C4-2B (cell line): ENCODE results near the gene CTF1.

Source experiments
- H3K27ac ChIP-seq: fragments of 450-650 bp; 2 replicates; pipeline ENCODE4 v1.5.1; 2017
- ZFX ChIP-seq: fragments of 450-650 bp; IDR thresholded peaks from 2 replicates; pipeline ENCODE4 v1.6.1; 2017
- TF ChIP-seq, protein P1 (sequence below): fragments of 450-650 bp; conservative IDR thresholded peaks from 2 replicates; pipeline ENCODE4 v1.5.1; 2017; ENCODE audit warnings: mild to moderate bottlenecking

Gene CTF1

DNA sequence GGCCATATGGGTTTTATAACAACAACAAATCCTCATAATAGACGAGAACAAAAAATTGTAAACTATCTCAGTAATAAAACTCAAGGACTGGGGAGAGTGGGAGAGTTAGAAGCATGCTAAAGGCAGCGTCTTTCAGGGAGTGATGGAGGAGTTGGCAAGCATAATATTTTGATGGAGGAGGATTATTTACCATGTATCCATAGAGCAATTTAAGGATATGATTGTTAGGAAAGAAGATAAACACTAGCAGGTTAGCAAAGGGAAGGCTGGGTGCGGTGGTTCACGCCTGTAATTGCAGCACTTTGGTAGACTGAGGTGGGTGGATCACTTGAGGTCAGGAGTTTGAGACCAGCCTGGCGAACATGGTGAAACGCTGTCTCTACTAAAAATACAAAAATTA lies 30.4 kb upstream of the CTF1 start:
- no peak overlapping the region for H3K27ac ChIP-seq
- no peak for TF ChIP-seq ZFX
- TF ChIP-seq, protein P1, sequence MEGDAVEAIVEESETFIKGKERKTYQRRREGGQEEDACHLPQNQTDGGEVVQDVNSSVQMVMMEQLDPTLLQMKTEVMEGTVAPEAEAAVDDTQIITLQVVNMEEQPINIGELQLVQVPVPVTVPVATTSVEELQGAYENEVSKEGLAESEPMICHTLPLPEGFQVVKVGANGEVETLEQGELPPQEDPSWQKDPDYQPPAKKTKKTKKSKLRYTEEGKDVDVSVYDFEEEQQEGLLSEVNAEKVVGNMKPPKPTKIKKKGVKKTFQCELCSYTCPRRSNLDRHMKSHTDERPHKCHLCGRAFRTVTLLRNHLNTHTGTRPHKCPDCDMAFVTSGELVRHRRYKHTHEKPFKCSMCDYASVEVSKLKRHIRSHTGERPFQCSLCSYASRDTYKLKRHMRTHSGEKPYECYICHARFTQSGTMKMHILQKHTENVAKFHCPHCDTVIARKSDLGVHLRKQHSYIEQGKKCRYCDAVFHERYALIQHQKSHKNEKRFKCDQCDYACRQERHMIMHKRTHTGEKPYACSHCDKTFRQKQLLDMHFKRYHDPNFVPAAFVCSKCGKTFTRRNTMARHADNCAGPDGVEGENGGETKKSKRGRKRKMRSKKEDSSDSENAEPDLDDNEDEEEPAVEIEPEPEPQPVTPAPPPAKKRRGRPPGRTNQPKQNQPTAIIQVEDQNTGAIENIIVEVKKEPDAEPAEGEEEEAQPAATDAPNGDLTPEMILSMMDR: no peak

DNA sequence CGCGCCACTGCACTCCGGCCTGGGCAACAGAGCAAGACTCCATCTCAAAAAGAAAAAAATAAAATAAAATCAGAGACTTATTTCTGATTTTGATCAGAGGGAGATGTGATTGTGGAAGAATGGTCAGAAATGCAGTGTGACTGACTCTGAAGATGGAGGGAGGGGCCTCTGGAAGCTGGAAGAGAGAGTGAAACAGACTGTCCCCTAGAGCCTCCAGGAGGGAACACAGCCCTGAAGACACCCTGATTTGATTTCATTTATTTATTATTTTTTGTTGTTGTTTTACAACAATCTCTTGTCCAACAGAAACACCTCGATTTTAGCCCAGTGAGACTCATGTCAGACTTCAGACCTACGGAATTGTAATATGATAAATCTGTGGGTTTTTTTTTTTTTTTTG lies 28.7 kb upstream of the CTF1 start:
- no peak overlapping the region for H3K27ac ChIP-seq
- TF ChIP-seq, protein P1: no peak; the same call in 1 of the 2 replicates
- TF ChIP-seq ZFX: no peak

DNA sequence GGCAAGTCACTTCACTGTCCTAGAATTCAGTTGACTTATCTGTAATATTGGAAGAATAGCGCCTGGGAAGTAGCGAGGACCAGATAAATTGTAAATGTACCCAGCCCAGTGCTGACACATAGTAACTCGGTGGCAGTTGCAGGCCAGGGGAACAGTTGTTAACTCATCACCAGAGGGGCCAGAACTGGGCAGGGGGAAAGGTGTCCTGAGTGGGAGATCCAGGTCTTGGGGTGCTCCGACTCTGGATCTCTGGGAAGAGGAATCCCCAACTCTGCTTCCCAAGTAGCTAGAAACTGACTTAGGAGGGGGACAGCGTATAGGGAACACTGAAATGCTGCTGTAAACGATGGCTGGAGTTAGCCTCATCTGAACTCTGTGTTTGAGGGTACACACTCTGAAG lies 25.5 kb upstream of the CTF1 start:
- TF ChIP-seq, protein P1: no peak
- no peak for TF ChIP-seq ZFX
- no peak overlapping the region for H3K27ac ChIP-seq

DNA sequence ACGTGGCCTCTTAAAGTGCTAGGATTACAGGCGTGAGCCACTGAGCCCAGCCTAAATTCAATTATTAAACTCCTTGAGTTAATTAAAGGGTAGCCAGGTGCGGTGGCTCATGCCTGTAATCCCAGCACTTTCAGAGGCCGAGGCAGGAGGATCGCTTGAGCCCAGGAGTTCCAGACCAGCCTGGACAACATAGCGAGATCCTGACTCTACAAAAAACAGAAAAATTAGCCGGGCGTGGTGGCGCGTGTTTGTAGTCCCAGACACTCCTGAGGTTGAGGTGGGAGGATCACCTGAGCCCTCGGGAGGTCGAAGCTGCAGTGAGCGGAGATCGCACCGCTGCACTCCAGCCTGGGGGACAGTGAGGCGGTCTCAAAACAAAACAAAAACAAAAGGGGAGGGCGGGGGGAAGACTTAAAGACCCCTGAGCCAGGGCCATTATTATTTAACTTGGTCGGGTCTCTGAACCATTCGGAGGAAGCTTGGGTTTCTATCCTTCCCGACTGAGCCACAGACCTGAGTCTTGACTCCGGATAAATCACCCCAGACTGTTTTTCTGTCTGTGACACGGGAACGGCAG lies 22.1 kb upstream of the CTF1 start:
- no peak for TF ChIP-seq ZFX
- TF ChIP-seq, protein P1: no peak
- H3K27ac ChIP-seq: peak overlapping the region; percentile 95

DNA sequence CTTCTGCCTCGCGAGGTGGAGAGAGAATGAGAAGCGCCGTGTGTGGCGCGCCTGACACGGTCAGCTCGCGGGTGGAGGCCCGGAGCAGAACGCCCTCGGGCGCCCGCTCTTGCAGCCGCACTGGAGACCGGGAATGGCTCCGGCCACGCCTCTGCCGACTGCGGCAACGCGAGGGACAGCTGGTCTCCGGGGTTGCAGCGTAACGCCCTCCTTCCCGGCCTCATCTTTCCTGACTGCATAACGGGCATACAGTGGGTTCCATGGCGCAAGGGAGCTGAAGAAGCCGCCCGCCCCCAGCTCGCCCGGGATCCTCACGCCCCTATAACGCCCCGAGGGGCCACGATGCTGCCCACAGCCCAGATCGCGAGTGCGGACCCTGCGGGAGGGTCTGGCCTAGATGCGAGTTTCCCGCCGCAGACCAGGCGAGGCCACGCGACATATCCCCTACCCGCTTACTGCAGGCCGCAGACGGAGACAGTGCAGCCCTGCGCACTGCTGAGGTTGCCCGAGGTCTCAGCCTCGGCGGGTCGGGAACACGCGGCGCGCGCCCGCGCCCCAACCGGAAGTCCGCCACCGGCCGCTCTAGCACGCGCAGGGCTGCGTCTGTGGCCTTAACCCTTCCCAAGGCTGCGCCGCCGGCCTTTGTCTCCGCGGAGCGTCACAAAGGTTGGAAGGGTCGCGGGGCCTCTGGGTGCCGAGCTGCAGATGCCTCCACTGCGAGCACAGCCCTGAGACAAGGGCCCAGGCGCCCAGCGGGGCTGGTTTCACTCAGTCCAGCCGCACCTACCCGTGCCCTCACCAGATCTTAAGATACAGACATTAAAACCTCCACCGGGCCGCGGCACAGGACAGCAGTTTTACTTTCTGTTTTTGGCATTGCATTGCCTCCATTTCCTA lies 21.3 kb upstream of the CTF1 start:
- H3K27ac ChIP-seq: peak overlapping the region; percentile 95
- TF ChIP-seq ZFX: peak; percentile 89
- TF ChIP-seq, protein P1: no peak

DNA sequence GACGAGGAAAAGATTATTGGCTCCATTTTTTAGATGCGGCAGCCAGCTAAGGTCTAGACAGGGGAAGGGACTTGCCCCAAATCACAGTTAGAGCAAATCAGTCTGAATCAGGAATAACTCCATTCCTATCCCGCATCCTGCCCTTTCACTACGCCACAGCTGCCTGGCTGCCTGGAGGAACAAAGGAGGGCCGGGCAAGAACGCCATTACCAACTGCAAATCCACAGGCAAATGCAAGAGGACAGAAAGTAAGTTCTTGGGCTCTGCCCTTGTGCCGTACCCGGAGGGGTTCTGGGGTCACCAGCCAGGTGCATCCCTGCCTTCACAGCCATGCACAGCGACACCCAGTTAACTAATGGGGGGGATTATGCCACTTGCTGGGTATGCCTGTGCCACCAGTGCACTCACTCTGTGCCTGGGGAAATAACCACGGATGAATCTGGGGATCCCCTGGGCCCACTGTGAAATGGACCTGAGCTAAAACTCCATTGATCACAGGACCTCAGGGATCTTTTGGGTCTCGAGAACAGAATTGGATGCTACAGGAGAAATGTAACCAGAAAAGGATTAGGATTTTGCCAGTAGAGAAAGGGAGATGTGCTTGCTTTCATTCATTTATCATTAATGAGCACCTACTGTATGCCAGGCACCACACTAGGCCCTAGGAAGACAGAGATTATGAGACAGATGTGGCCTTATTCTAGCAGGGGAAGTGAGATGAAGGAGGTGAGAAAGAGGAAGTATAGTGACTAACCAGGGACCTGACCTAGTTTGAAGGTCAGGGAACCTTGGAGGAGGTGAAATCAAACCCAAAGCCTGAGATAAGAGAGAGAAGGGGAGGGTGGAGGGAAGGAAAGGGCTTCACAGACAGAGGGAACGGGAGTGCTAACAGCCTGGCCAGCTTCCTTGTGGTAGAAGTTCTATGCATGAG lies 20.3 kb upstream of the CTF1 start:
- TF ChIP-seq ZFX: no peak
- TF ChIP-seq, protein P1: no peak
- peak overlapping the region; percentile 95 for H3K27ac ChIP-seq
